Epithelial cell of esophagus (primary cell): Measurements from ENCODE around the gene DNAJC30.

Source experiments
- DNase-seq: peaks from one replicate; pipeline ENCODE4 v3.0.0; 2010; ENCODE audit warnings: low read depth
- H3K4me3 ChIP-seq: 2 replicates; pipeline ENCODE4 v1.5.1; 2011; ENCODE audit warnings: mild to moderate bottlenecking, low read length, control low read depth
- CTCF ChIP-seq: IDR thresholded peaks from 2 replicates; pipeline ENCODE4 v1.5.1; 2011; ENCODE audit warnings: low read depth, mild to moderate bottlenecking, low read length, control low read depth, inconsistent platforms; ENCODE audit not compliant: insufficient read depth; ENCODE audit errors: missing control alignments

Gene DNAJC30

GRCh38 chr7:73702226-73702625 is 19.0 kb upstream of the DNAJC30 start:
- TF ChIP-seq CTCF = no peak
- no peak overlapping the region for H3K4me3 ChIP-seq
- DNase-seq = no peak

- H3K4me3 ChIP-seq = no peak overlapping the region
- DNase-seq = peak; percentile 35
- peak; percentile 39 for TF ChIP-seq CTCF
Observed at GRCh38 chr7:73701357-73701995, 18.2 kb upstream of the DNAJC30 start.

- DNase-seq = no peak
- no peak overlapping the region for H3K4me3 ChIP-seq
- no peak for TF ChIP-seq CTCF
Observed at GRCh38 chr7:73700581-73701134, 17.4 kb upstream of the DNAJC30 start.

GRCh38 chr7:73700069-73700423 is 16.8 kb upstream of the DNAJC30 start:
- no peak for DNase-seq
- no peak overlapping the region for H3K4me3 ChIP-seq
- TF ChIP-seq CTCF = no peak

GRCh38 chr7:73699370-73700068 is 16.3 kb upstream of the DNAJC30 start:
- no peak for DNase-seq
- TF ChIP-seq CTCF = no peak
- no peak overlapping the region for H3K4me3 ChIP-seq

GRCh38 chr7:73698410-73698809 is 15.2 kb upstream of the DNAJC30 start:
- DNase-seq = no peak
- no peak overlapping the region for H3K4me3 ChIP-seq
- no peak for TF ChIP-seq CTCF
